GM19351 (cell line): ENCODE data around the gene RAP1GDS1.
"Not testable (repeated sequence)": the region's sequence is repeated elsewhere in the genome, so short reads cannot be mapped to it uniquely, and the experiment has no call there.

Experiments used
- ATAC-seq: cut with Tn5 transposase; IDR thresholded peaks from one replicate; pipeline ENCODE4 v1.9.1; 2021; ENCODE audit warnings: mild to moderate bottlenecking, moderate library complexity; ENCODE audit not compliant: unreplicated experiment

RAP1GDS1 gene

GRCh38 chr4:98474408-98474844 is 213.2 kb downstream of the RAP1GDS1 start:
- no peak for ATAC-seq

- ATAC-seq: no peak
These were observed 215.7 kb downstream of the RAP1GDS1 start for GRCh38 chr4:98476891-98477290.

- ATAC-seq: not testable (repeated sequence)
These were observed 218.4 kb downstream of the RAP1GDS1 start for GRCh38 chr4:98479590-98479989.

GRCh38 chr4:98480535-98480934 is 219.4 kb downstream of the RAP1GDS1 start:
- no peak for ATAC-seq

GRCh38 chr4:98481167-98481566 is 220.0 kb downstream of the RAP1GDS1 start:
- ATAC-seq: no peak

GRCh38 chr4:98482503-98482846 is 221.3 kb downstream of the RAP1GDS1 start:
- ATAC-seq: peak; percentile 22

GRCh38 chr4:98482847-98483806 is 221.9 kb downstream of the RAP1GDS1 start:
- ATAC-seq: peak; percentile 89

GRCh38 chr4:98484031-98484430 is 222.8 kb downstream of the RAP1GDS1 start:
- no peak for ATAC-seq

- no peak for ATAC-seq
These were observed 224.7 kb downstream of the RAP1GDS1 start for GRCh38 chr4:98485816-98486345.

- no peak for ATAC-seq
These were observed 229.1 kb downstream of the RAP1GDS1 start for GRCh38 chr4:98490251-98490650.

- no peak for ATAC-seq
These were observed 230.8 kb downstream of the RAP1GDS1 start for GRCh38 chr4:98491899-98492559.

GRCh38 chr4:98493296-98493695 is 232.1 kb downstream of the RAP1GDS1 start:
- ATAC-seq: peak; percentile 92
